ENCODE data around the gene NELFA. TPM values are rescaled to one million over a fixed set of nuclear protein-coding genes. Genes with fewer than 3 reads are reported as not detected.
A peak's percentile ranks its signal among the peaks of the same experiment; 100 is the strongest.

Gene NELFA
- total and polyA plus RNA-seq, 2 donors from 2014 or later: 17.8 to 39.1 TPM

DNA sequence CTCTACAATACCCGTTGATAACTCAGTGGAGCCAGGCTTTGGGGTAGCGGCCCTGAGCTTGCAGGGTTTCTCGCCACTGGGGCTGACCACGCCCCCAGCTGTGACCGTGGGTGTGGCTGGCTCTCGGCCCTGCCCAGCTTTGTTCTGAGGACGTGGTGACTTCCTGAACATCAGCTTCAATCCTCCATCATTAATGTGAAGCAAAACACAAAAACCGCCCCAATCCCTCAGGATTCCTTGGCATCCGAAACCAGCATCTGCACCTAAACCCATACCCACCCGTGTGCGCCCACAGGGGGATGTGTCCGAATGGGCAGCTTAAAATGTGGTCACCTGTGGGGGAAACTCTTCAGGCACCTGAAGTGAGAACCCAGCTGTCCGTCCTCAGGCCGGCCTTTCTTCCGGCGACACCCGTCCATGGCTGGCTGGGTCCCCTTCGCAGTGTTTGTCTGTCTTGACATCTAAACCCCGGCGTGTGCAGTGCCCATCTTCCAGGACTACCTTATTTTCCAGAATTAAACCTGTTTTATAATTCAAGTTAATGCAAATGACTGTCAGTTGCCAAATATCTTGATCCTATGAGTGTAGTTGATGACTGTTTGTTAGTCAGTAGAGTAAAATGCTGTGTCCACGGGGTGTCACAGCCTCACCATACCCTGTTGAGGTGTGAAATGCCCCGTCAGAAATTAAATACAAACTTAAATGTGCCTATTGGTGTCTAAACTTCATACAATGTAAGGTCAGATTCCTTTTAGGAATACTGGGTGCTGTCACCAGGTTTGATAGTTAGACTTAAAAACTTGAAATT is 27.3 kb downstream of the NELFA start:
- TF ChIP-seq, protein P1, sequence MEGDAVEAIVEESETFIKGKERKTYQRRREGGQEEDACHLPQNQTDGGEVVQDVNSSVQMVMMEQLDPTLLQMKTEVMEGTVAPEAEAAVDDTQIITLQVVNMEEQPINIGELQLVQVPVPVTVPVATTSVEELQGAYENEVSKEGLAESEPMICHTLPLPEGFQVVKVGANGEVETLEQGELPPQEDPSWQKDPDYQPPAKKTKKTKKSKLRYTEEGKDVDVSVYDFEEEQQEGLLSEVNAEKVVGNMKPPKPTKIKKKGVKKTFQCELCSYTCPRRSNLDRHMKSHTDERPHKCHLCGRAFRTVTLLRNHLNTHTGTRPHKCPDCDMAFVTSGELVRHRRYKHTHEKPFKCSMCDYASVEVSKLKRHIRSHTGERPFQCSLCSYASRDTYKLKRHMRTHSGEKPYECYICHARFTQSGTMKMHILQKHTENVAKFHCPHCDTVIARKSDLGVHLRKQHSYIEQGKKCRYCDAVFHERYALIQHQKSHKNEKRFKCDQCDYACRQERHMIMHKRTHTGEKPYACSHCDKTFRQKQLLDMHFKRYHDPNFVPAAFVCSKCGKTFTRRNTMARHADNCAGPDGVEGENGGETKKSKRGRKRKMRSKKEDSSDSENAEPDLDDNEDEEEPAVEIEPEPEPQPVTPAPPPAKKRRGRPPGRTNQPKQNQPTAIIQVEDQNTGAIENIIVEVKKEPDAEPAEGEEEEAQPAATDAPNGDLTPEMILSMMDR (IDR thresholded peaks at IDR 0.05; ENCODE audit: borderline replicate concordance, extremely low read depth, insufficient read depth): no peak

DNA sequence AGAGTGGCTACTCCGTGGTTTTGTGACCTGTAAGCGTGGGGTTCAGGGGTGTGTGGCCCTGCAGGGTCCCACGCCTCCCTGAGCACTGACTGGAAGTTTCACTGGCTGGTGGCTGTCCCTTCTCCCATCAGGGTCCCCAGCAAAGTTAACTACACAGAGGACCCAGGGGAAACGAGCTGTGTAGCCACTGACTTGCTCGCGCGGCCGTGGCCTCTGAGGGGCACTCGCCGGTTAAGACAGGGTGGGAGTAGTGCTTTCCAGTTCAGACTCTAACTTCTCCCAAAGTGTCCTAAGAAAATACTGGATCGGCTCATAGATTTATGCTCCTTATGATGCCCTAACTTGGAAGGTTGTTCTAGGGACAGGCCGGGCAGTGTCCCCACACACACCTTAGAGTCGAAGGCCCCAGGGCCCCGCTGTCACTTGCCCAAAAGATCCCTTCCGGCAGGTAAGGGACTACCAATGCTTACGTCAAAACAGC is 28.2 kb downstream of the NELFA start:
- intact Hi-C loops (cut with DNase I): no loop called here
- Histone ChIP-seq H3K9ac (ENCODE audit: low read length in 3 of 3) (no peak overlapping the region), H3K4me3 (ENCODE audit: low read length in 3 of 3) (no peak overlapping the region), H3K27me3 (ENCODE audit: control insufficient read depth, insufficient read depth, low read length) (no peaks in the 10 kb centered on the region), H3K27ac (ENCODE audit: low read depth in 2 of 2, low read length in 2 of 2) (no peak overlapping the region), H3K36me3 (ENCODE audit: control insufficient read depth in 2 of 3, insufficient read depth in 3 of 3, low read length in 3 of 3) (peaks cover 2 to 31% (median 4%) of the 10 kb centered on the region in 3 donors), H3K9me3 (ENCODE audit: control insufficient read depth in 2 of 3, insufficient read depth in 1 of 3, low read length in 3 of 3) (no peaks in the 10 kb centered on the region), H3K4me1 (ENCODE audit: control insufficient read depth in 2 of 3, insufficient read depth in 2 of 3, low read depth in 1 of 3, low read length in 3 of 3) (no peaks in the 10 kb centered on the region)
- FAIRE-seq (no peak), DNase-seq (peak in 1 of 5 donors; percentile 14)
- TF ChIP-seq, protein P1 (IDR thresholded peaks at IDR 0.05; ENCODE audit: borderline replicate concordance, extremely low read depth, insufficient read depth): no peak

More for the DNA sequence above, 27.3 kb downstream of the NELFA start:
- Histone ChIP-seq H3K4me1 (ENCODE audit: control insufficient read depth in 2 of 3, insufficient read depth in 2 of 3, low read depth in 1 of 3, low read length in 3 of 3) (no peaks in the 10 kb centered on the region), H3K9ac (ENCODE audit: low read length in 3 of 3) (no peak overlapping the region), H3K36me3 (ENCODE audit: control insufficient read depth in 2 of 3, insufficient read depth in 3 of 3, low read length in 3 of 3) (peaks cover 2 to 32% (median 4%) of the 10 kb centered on the region in 3 donors), H3K4me3 (ENCODE audit: low read length in 3 of 3) (no peak overlapping the region), H3K9me3 (ENCODE audit: control insufficient read depth in 2 of 3, insufficient read depth in 1 of 3, low read length in 3 of 3) (no peaks in the 10 kb centered on the region), H3K27ac (ENCODE audit: low read depth in 2 of 2, low read length in 2 of 2) (no peak overlapping the region), H3K27me3 (ENCODE audit: control insufficient read depth, insufficient read depth, low read length) (no peaks in the 10 kb centered on the region)
- DNase-seq: peak in 1 of 5 donors; percentile 45
- FAIRE-seq: no peak
- intact Hi-C loops (cut with DNase I): no loop called here

DNA sequence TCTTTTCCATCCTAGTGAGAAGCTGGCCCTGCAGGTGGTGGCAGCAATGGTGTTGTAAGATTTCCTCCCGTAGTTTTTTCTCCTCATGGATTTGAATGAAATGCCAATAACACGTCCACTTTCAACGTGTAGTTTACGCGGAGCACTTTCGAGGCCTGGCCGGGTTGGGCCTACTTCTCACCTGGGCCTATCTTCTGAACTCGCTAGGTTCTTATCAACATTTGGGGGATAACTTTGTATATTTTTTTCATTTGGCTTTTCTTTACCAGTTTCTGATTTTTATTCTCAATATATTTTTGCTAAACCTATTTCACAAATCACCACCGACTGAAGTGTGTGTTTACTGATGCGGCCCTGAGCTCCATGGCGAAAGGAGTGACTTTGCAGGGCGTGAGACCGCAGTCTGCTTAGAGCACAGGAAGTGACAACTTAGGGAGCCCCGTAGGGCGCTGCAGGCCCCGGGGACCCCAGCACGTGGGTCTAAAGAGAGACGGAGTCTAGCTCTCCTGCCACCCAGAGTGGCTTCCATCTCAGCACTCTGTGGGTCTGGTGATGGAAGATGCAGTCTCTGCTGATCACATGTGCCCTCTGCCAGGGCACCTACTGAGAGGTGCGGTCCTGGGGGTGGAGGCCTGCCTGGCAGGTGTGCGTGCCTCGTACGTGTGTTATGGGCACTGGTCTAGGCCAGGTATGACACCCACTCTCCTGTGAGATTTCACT is 29.1 kb downstream of the NELFA start:
- TF ChIP-seq, protein P1 (IDR thresholded peaks at IDR 0.05; ENCODE audit: borderline replicate concordance, extremely low read depth, insufficient read depth): no peak
- Histone ChIP-seq H3K4me3 (ENCODE audit: low read length in 3 of 3) (no peak overlapping the region), H3K27me3 (ENCODE audit: control insufficient read depth, insufficient read depth, low read length) (no peaks in the 10 kb centered on the region), H3K9ac (ENCODE audit: low read length in 3 of 3) (no peak overlapping the region), H3K27ac (ENCODE audit: low read depth in 2 of 2, low read length in 2 of 2) (no peak overlapping the region), H3K4me1 (ENCODE audit: control insufficient read depth in 2 of 3, insufficient read depth in 2 of 3, low read depth in 1 of 3, low read length in 3 of 3) (no peaks in the 10 kb centered on the region), H3K36me3 (ENCODE audit: control insufficient read depth in 2 of 3, insufficient read depth in 3 of 3, low read length in 3 of 3) (peaks cover 2 to 26% (median 4%) of the 10 kb centered on the region in 3 donors), H3K9me3 (ENCODE audit: control insufficient read depth in 2 of 3, insufficient read depth in 1 of 3, low read length in 3 of 3) (no peaks in the 10 kb centered on the region)
- intact Hi-C loops (cut with DNase I): no loop called here
- peak in 2 of 5 donors; percentile 24 to 55 for DNase-seq
- no peak for FAIRE-seq
